ENCODE results near the gene TRAF2. TPM values are rescaled to one million over a fixed set of nuclear protein-coding genes. Genes with fewer than 3 reads are reported as not detected.
"Not testable (repeated sequence)": the region's sequence is repeated elsewhere in the genome, so short reads cannot be mapped to it uniquely, and the experiment has no call there.

The TRAF2 gene
- total RNA-seq = 10 to 100 TPM; 48.1 to 55.0 TPM

- POLR2A ChIA-PET = interaction anchor here (0.6 to 4.2 kb wide), 5 partner anchors 13 to 141 kb away, joined by 3 to 30 read pairs (median 3); partner anchors contain the start of gene EDF1
- CTCF ChIA-PET = interaction anchor here (0.9 to 1.5 kb wide), 7 partner anchors 16 to 143 kb away, joined by 3 to 5 read pairs (median 3); partner anchors contain the start of gene AJM1
Measured at GRCh38 chr9:136885950-136886578, at the start of gene TRAF2. TSS of gene TRAF2 (plus strand) at chr9:136886516. CDS start at chr9:136898741, 12,225 bp downstream.

- ChIA-PET CTCF (no interaction called here), POLR2A (no interaction called here)
Measured at GRCh38 chr9:136837146-136837855, 49.0 kb upstream of the TRAF2 start.

GRCh38 chr9:136837856-136838277 is 48.4 kb upstream of the TRAF2 start:
- POLR2A ChIA-PET, CTCF ChIA-PET: not testable (repeated sequence)

- ChIA-PET CTCF (interaction anchor here (0.9 kb wide), 1 partner anchor 14 kb away, joined by 3 read pairs; no protein-coding TSS in a partner anchor), POLR2A (no interaction called here)
Measured at GRCh38 chr9:136838314-136839228, 47.7 kb upstream of the TRAF2 start.

GRCh38 chr9:136839229-136840139 is 46.8 kb upstream of the TRAF2 start:
- POLR2A ChIA-PET = no interaction called here
- CTCF ChIA-PET = interaction anchor here (0.9 kb wide), 1 partner anchor 15 kb away, joined by 3 read pairs; no protein-coding TSS in a partner anchor

GRCh38 chr9:136840140-136840876 is 46.0 kb upstream of the TRAF2 start:
- CTCF ChIA-PET = interaction anchor here (0.6 to 0.7 kb wide), 2 partner anchors 227 to 229 kb away, joined by 3 to 4 read pairs; no protein-coding TSS in a partner anchor

GRCh38 chr9:136840877-136841645 is 45.3 kb upstream of the TRAF2 start:
- POLR2A ChIA-PET = no interaction called here

More at GRCh38 chr9:136840140-136840876, 46.0 kb upstream of the TRAF2 start:
- POLR2A ChIA-PET = no interaction called here

GRCh38 chr9:136841646-136842379 is 44.5 kb upstream of the TRAF2 start:
- CTCF ChIA-PET = interaction anchor here (0.7 to 3.6 kb wide), 24 partner anchors 10 to 193 kb away, joined by 3 to 21 read pairs (median 4); partner anchors contain the start of genes C8G, FUT7, PAXX and RABL6
- POLR2A ChIA-PET = interaction anchor here (0.8 to 1.5 kb wide), 2 partner anchors 60 to 193 kb away, joined by 5 read pairs; no protein-coding TSS in a partner anchor

More at GRCh38 chr9:136840877-136841645, 45.3 kb upstream of the TRAF2 start:
- CTCF ChIA-PET = interaction anchor here (0.6 to 3.6 kb wide), 6 partner anchors 10 to 228 kb away, joined by 3 to 21 read pairs (median 4); no protein-coding TSS in a partner anchor

- CTCF ChIA-PET = interaction anchor here (0.6 to 3.6 kb wide), 30 partner anchors 9 to 192 kb away, joined by 3 to 21 read pairs (median 4); partner anchors contain the start of genes C8G, FUT7, PAXX and RABL6
- POLR2A ChIA-PET = interaction anchor here (0.8 to 1.5 kb wide), 3 partner anchors 60 to 287 kb away, joined by 3 to 5 read pairs (median 5); no protein-coding TSS in a partner anchor
Measured at GRCh38 chr9:136842380-136842948, 43.9 kb upstream of the TRAF2 start, which contains the start of gene AJM1. TSS of gene AJM1 (plus strand) at chr9:136842478. CDS start at chr9:136844415, 1,937 bp downstream.

GRCh38 chr9:136843159-136843800 is 43.0 kb upstream of the TRAF2 start:
- POLR2A ChIA-PET = interaction anchor here (0.9 to 1.5 kb wide), 2 partner anchors 59 to 286 kb away, joined by 3 to 5 read pairs; no protein-coding TSS in a partner anchor
- CTCF ChIA-PET = interaction anchor here (0.7 to 4.3 kb wide), 21 partner anchors 13 to 192 kb away, joined by 3 to 21 read pairs (median 4); partner anchors contain the start of genes RABL6 and TRAF2

- ChIA-PET POLR2A (interaction anchor here (0.9 kb wide), 1 partner anchor 34 kb away, joined by 3 read pairs; no protein-coding TSS in a partner anchor), CTCF (interaction anchor here (0.7 to 4.3 kb wide), 12 partner anchors 16 to 191 kb away, joined by 3 to 21 read pairs (median 4); no protein-coding TSS in a partner anchor)
Measured at GRCh38 chr9:136843801-136844740, 42.2 kb upstream of the TRAF2 start.

GRCh38 chr9:136844761-136845464 is 41.4 kb upstream of the TRAF2 start:
- POLR2A ChIA-PET = interaction anchor here (0.9 kb wide), 1 partner anchor 35 kb away, joined by 3 read pairs; no protein-coding TSS in a partner anchor

More at GRCh38 chr9:136844761-136845464, 41.4 kb upstream of the TRAF2 start:
- CTCF ChIA-PET = interaction anchor here (1.1 to 4.3 kb wide), 4 partner anchors 16 to 150 kb away, joined by 3 to 18 read pairs (median 4); no protein-coding TSS in a partner anchor
